Skeletal muscle tissue (tissue), 4 donors: ENCODE data around the gene STPG1. TPM values are rescaled to one million over a fixed set of nuclear protein-coding genes. Genes with fewer than 3 reads are reported as not detected.

Source experiments
- H3K27ac ChIP-seq: one replicate; pipeline ENCODE4 v1.7.0; 2013; ENCODE audit warnings: mild to moderate bottlenecking, low read depth, low read length, inconsistent platforms
- H3K27me3 ChIP-seq, 3 donors: one replicate each; pipeline ENCODE4 v1.7.0; 2013; ENCODE audit warnings: low read length in 3 of 3; ENCODE audit not compliant: control insufficient read depth in 3 of 3, insufficient read depth in 3 of 3
- H3K36me3 ChIP-seq, 3 donors: one replicate each; pipeline ENCODE4 v1.7.0; 2013; ENCODE audit warnings: low read length in 3 of 3; ENCODE audit not compliant: control insufficient read depth in 3 of 3, insufficient read depth in 3 of 3
- H3K4me1 ChIP-seq, 3 donors: one replicate each; pipeline ENCODE4 v1.7.0; 2013; ENCODE audit warnings: low read length in 3 of 3, mild to moderate bottlenecking in 3 of 3; ENCODE audit not compliant: control insufficient read depth in 3 of 3, insufficient read depth in 3 of 3
- H3K4me3 ChIP-seq, 3 donors: one replicate each; pipeline ENCODE4 v1.7.0; 2013; ENCODE audit warnings: low read length in 3 of 3
- H3K9ac ChIP-seq, 3 donors: one replicate each; pipeline ENCODE4 v1.7.0; 2013; ENCODE audit warnings: low read length in 3 of 3, mild to moderate bottlenecking in 3 of 3, moderate library complexity in 2 of 3, low read depth in 1 of 3
- H3K9me3 ChIP-seq, 3 donors: one replicate each; pipeline ENCODE4 v1.7.0; 2013; ENCODE audit warnings: low read length in 3 of 3; ENCODE audit not compliant: control insufficient read depth in 3 of 3
- total RNA-seq: library from RNA; depleted of rRNA; stranded (reverse); fragments of >200 nt; gene quantifications from one replicate; pipeline ENCODE4 v1.2.3, GENCODE V29; 2014
- donor health status: Osteomylitis.

STPG1 gene
- total RNA-seq, 1 donor from 2014 or later = 0.52 TPM

DNA sequence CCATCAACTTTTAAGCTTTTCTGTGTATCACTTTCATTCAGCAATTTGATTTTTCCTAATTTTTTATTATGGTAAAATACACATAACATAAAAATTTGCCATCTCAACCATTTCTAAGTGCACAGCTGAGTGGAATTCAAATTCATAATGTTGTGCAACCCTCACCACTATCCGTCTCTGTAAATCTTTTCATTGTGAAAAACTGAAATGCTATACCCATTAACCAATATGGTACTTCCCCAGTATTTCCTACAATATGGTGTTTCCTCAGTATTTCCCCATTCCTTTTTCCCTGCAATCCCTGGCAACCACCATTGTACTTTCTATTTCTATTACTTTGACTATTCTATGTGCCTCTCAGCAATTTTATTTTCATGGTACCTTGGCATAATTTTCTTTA is 6.8 kb downstream of the STPG1 start:
- H3K27me3 ChIP-seq = no peaks in the 10 kb centered on the region
- H3K4me3 ChIP-seq = no peak overlapping the region
- H3K9me3 ChIP-seq = no peaks in the 10 kb centered on the region

DNA sequence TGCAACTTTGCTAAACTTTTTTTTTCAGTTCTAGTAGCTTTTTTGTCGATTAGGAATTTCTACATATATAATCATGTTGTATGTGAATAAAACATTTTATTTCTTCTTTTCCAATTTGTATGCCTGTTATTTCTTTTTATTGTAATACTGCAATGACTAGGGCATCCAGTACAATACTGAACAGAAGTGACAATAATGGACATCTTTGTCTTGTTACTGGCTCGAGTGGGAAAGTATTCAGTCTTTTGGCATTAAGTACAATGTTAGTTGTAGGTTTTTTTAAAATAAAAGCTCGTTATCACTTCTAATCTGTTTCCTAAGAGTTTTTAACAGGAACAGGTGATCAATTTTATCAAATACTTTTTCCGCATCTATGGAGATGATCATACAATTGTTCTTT is 9.8 kb downstream of the STPG1 start:
- peaks cover 0 to 5% (median 0%) of the 10 kb centered on the region in 3 donors for H3K36me3 ChIP-seq
- H3K27ac ChIP-seq = no peak overlapping the region
- H3K4me1 ChIP-seq = no peaks in the 10 kb centered on the region
- no peaks in the 10 kb centered on the region for H3K9me3 ChIP-seq
- no peak overlapping the region for H3K4me3 ChIP-seq
- no peaks in the 10 kb centered on the region for H3K27me3 ChIP-seq
- no peak overlapping the region for H3K9ac ChIP-seq

More for the DNA sequence above, 6.8 kb downstream of the STPG1 start:
- Histone ChIP-seq H3K36me3 (no peaks in the 10 kb centered on the region), H3K4me1 (no peaks in the 10 kb centered on the region), H3K9ac (no peak overlapping the region), H3K27ac (no peak overlapping the region)

DNA sequence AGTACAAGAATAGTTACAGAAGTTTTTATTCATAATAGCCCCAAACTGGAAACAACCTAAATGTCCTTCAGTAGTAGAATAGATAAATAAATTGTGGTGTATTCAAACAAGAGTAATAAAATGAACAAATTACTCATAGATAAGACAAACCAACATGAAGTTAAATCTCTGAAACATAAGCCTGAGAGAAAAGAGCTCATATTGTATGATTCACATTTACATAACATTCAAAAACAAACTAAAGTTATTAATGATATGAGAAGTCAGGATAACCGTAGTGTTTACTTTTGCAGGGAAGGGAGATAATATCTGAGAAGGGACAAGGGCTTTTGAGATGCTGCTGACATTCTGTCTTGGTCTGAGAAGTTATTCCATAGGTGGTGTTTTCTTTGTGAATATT is 13.5 kb downstream of the STPG1 start:
- no peak overlapping the region for H3K4me3 ChIP-seq
- no peaks in the 10 kb centered on the region for H3K4me1 ChIP-seq
- no peaks in the 10 kb centered on the region for H3K9me3 ChIP-seq
- H3K36me3 ChIP-seq = peaks cover 0 to 5% (median 0%) of the 10 kb centered on the region in 3 donors
- no peak overlapping the region for H3K9ac ChIP-seq
- H3K27me3 ChIP-seq = no peaks in the 10 kb centered on the region
- no peak overlapping the region for H3K27ac ChIP-seq

DNA sequence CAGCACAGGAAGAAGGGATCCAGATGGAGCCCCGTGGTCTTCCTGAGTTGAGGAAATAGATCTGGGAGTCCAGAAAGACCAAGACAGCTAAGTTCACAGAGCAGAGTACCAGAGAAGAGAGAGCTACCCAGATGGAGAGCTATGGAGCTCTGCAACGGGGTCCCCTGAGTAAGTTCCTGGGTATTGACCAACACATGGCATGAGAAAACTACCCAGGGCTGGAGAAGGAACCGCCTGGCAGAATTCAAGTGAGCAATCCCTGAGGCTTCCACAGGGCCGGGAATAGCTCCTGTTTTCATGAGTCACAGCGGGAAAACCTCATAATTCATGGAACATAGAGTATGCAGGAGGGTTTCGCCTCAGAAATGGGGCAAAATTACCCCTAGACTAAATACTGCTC is 19.7 kb downstream of the STPG1 start:
- no peaks in the 10 kb centered on the region for H3K27me3 ChIP-seq
- peaks cover 9 to 11% (median 9%) of the 10 kb centered on the region in 3 donors for H3K4me1 ChIP-seq
- no peaks in the 10 kb centered on the region for H3K36me3 ChIP-seq
- H3K4me3 ChIP-seq = no peak overlapping the region
- no peak overlapping the region for H3K27ac ChIP-seq
- no peak overlapping the region for H3K9ac ChIP-seq
- H3K9me3 ChIP-seq = no peaks in the 10 kb centered on the region

DNA sequence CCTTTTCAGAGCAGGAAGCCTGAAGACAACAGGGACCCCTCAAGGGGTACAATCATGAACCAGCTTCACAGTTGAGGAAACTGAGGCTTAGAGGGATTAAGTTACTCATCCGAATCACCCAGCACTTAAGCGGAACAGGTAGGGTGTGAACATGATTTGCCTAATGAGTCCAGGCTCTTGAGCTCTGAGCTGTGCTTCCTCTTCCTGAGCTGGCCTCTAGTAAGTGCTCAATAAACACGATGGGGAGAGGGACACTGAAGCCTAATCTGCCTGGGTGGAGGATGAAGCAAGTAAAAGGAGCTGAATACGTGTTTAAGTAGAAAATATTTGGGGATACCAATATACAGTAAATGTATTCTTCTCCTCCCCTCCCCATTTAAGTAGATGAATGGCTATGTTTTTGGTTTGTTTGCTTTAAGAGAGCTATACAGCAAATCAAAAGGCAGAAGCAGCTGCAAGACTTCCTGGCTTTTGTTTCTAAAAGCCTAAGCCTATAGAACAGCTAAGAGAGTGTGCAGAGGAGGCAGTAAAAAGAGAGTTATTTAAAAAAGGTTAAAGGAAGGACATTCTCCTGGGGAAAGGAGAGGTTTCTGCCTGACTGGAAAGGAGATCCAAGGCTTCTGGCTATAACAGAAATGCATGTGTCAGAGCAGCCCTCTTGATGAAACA is 20.5 kb downstream of the STPG1 start:
- Histone ChIP-seq H3K27ac (no peak overlapping the region), H3K9me3 (no peaks in the 10 kb centered on the region), H3K4me1 (peaks cover 9 to 11% (median 9%) of the 10 kb centered on the region in 3 donors), H3K36me3 (no peaks in the 10 kb centered on the region), H3K4me3 (no peak overlapping the region), H3K9ac (no peak overlapping the region), H3K27me3 (no peaks in the 10 kb centered on the region)

DNA sequence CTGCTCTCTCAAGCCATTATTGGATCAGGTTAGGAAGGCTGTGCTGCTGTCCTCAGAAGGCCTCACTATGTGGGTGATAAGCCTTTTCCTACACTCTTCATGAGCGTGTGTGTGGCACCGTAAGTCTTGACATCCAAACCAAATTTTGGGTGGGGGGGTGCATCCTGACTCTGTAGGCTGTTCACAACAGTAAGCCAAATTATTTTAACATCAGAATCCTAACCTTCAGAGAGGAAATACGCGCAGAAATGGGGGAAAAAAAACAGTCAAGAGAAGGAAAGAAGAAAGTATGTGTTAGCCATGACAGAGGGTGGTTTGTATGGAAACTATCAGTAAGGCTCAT is 21.0 kb downstream of the STPG1 start:
- H3K27me3 ChIP-seq = no peaks in the 10 kb centered on the region
- H3K4me1 ChIP-seq = peaks cover 9 to 11% (median 9%) of the 10 kb centered on the region in 3 donors
- no peak overlapping the region for H3K9ac ChIP-seq
- no peak overlapping the region for H3K27ac ChIP-seq
- no peaks in the 10 kb centered on the region for H3K9me3 ChIP-seq
- no peaks in the 10 kb centered on the region for H3K36me3 ChIP-seq
- no peak overlapping the region for H3K4me3 ChIP-seq

DNA sequence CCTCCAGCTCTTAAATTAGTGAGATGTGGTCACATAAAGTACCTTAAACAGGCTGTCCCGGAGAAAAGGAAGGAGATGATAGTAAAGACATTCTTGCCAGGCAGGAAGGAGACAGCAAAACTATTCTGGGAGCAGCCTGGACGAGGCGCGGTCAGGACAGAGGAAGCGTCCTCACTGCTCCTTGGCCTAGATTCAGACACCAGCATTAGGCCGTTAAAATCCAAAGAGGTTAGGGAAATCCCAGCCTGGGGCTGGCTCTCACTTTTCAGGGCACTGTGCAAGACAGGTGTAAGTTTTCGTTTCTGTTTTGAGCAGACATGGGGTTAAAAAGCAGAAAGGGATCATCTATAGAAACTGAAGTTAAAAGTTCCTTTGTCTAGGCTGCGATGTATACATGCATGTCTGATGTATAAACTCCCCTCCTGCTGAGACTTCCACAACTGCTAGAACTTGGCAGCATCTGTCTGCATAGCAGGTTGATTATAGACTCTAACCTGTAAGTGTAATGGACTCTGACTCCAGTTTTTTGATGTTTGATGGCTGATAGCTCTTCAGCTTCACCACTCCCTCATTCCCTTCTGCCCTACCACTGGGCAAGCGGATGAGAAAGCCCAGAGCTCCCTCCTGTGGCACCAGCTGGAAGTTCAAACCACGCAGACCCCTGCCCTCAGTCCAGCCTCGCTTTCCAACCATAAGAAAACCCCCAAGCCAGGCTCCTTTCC is 21.5 kb downstream of the STPG1 start:
- no peaks in the 10 kb centered on the region for H3K9me3 ChIP-seq
- no peaks in the 10 kb centered on the region for H3K36me3 ChIP-seq
- H3K27ac ChIP-seq = peak overlapping the region; percentile 79
- peaks cover 0 to 2% (median 0%) of the 10 kb centered on the region in 3 donors for H3K27me3 ChIP-seq
- H3K4me3 ChIP-seq = peak overlapping the region; percentile 23 to 64 (median 37)
- peak overlapping the region; percentile 66 to 80 (median 67) for H3K9ac ChIP-seq
- peaks cover 9 to 11% (median 9%) of the 10 kb centered on the region in 3 donors for H3K4me1 ChIP-seq

DNA sequence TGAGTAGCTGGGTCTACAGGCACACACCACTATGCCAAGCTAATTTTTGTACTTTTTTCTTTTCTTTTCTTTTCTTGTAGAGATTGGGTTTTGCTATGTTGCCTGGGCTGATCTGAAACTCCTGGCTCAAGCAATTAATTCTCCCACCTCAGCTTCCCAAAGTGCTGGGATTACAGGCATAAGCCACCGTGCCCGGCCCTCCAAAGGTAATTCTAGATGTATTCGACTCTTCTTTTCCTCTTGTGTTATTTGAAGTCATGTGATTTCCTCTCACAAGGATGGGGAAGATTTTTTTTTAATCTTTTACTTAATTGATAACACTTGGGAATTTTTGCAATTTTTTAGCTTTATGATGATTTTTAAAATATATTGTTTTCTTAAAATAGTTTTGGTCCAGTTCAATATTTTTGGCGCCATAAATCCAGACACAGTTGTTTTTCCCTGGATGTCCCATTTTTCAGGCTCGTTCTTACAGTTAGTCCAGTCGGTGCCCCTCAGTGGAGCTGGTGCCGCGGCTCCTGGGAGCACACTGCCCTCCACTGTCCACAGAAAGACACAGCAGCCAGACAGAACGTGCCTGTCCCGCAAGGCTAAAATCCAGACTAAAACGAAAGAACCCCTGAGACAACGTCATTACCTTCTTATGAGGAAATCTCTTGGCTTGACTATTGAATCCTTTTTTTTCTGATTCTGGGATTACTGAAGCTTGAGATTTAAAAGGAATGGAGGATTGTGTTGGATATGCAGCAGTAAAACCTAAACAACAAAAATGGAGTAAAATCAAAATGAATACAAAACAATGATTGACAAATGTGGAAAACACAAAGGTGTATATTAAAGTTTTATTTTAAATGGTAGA is 22.4 kb downstream of the STPG1 start:
- peak overlapping the region; percentile 66 to 80 (median 67) for H3K9ac ChIP-seq
- peaks cover 0 to 5% (median 0%) of the 10 kb centered on the region in 3 donors for H3K27me3 ChIP-seq
- peaks cover 9 to 11% (median 9%) of the 10 kb centered on the region in 3 donors for H3K4me1 ChIP-seq
- H3K36me3 ChIP-seq = no peaks in the 10 kb centered on the region
- H3K4me3 ChIP-seq = peak overlapping the region; percentile 23 to 64 (median 37)
- H3K9me3 ChIP-seq = no peaks in the 10 kb centered on the region
- H3K27ac ChIP-seq = peak overlapping the region; percentile 79

DNA sequence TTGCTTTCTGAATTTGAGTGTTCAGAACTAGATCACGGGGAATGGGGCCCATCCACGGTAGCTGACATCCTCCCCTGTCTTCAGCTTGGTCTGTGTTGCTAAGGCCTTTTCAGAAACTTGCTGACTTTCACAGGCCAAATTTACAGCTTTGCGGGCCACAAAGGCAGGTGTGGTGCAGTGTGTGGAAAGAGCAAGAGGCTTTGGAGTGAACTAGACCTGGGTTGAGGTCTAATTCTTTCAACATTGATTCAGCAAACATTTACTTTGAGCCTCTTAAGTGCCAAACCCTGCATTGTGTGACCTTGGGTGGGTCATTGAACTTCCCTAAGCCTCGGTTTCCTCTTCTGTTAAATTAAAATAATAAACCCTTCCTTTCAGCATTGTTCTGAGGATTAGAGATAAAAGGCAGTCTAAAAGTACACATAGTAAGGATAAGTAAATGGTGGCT is 24.3 kb downstream of the STPG1 start:
- Histone ChIP-seq H3K9ac (no peak overlapping the region), H3K4me3 (no peak overlapping the region), H3K27ac (no peak overlapping the region), H3K36me3 (no peaks in the 10 kb centered on the region), H3K9me3 (no peaks in the 10 kb centered on the region), H3K4me1 (peaks cover 9 to 11% (median 9%) of the 10 kb centered on the region in 3 donors), H3K27me3 (peaks cover 0 to 5% (median 0%) of the 10 kb centered on the region in 3 donors)
